GM18909 (cell line): ENCODE results near the gene NGF.
"Not testable (repeated sequence)": the region's sequence is repeated elsewhere in the genome, so short reads cannot be mapped to it uniquely, and the experiment has no call there.

Experiments used
- ATAC-seq: cut with Tn5 transposase; IDR thresholded peaks from one replicate; pipeline ENCODE4 v1.9.1; 2021; ENCODE audit warnings: mild to moderate bottlenecking; ENCODE audit not compliant: unreplicated experiment, poor library complexity

Gene NGF

GRCh38 chr1:115337633-115338456 lies at the start of gene NGF:
NGF (minus strand) TSS chr1:115338249; CDS start chr1:115286795, 51,454 bp downstream.
- ATAC-seq, result no peak

GRCh38 chr1:115383455-115383854 lies 45.4 kb upstream of the NGF start:
- not testable (repeated sequence) for ATAC-seq

- ATAC-seq, result no peak
Measured at GRCh38 chr1:115379943-115380342, 41.9 kb upstream of the NGF start.

- no peak for ATAC-seq
Measured at GRCh38 chr1:115377411-115377810, 39.4 kb upstream of the NGF start.

- ATAC-seq, result no peak
Measured at GRCh38 chr1:115374598-115374997, 36.5 kb upstream of the NGF start.

- ATAC-seq, result no peak
Measured at GRCh38 chr1:115373305-115373704, 35.3 kb upstream of the NGF start.

GRCh38 chr1:115365738-115366137 lies 27.7 kb upstream of the NGF start:
- no peak for ATAC-seq

- ATAC-seq, result no peak
Measured at GRCh38 chr1:115364780-115365155, 26.7 kb upstream of the NGF start.

- no peak for ATAC-seq
Measured at GRCh38 chr1:115364046-115364779, 26.2 kb upstream of the NGF start.

- ATAC-seq, result no peak
Measured at GRCh38 chr1:115363171-115363570, 25.1 kb upstream of the NGF start.

- not testable (repeated sequence) for ATAC-seq
Measured at GRCh38 chr1:115360505-115361129, 22.6 kb upstream of the NGF start.

GRCh38 chr1:115359787-115360452 lies 21.9 kb upstream of the NGF start:
- not testable (repeated sequence) for ATAC-seq

GRCh38 chr1:115356356-115356755 lies 18.3 kb upstream of the NGF start:
- ATAC-seq, result no peak

- no peak for ATAC-seq
Measured at GRCh38 chr1:115355069-115355468, 17.0 kb upstream of the NGF start.

- ATAC-seq, result no peak
Measured at GRCh38 chr1:115351143-115351542, 13.1 kb upstream of the NGF start.

- no peak for ATAC-seq
Measured at GRCh38 chr1:115348636-115349035, 10.6 kb upstream of the NGF start.

- no peak for ATAC-seq
Measured at GRCh38 chr1:115347282-115347681, 9.2 kb upstream of the NGF start.

GRCh38 chr1:115343200-115343737 lies 5.2 kb upstream of the NGF start:
- no peak for ATAC-seq

GRCh38 chr1:115341948-115342347 lies 3.9 kb upstream of the NGF start:
- ATAC-seq, result no peak

GRCh38 chr1:115340879-115341278 lies 2.8 kb upstream of the NGF start:
- ATAC-seq, result no peak
